Memory B cell (primary cell): ENCODE data around the gene SINHCAF.
A peak's percentile ranks its signal among the peaks of the same experiment; 100 is the strongest.
"Not testable (repeated sequence)": the region's sequence is repeated elsewhere in the genome, so short reads cannot be mapped to it uniquely, and the experiment has no call there.

Experiments
- ATAC-seq: fragments of 150-1000 bp; cut with Tn5 transposase; 2 replicates; pipeline ENCODE4 v1.10.0; 2021; ENCODE audit warnings: low read depth, mild to moderate bottlenecking, moderate library complexity
- DNase-seq, 2 donors: peaks; one replicate each; pipeline ENCODE4 v3.0.0; 2022; ENCODE audit warnings: low spot score in 2 of 2
- H3K27ac Mint-ChIP-seq: one replicate; pipeline ENCODE4 v1.8.0; 2022; ENCODE audit warnings: mild to moderate bottlenecking, moderate library complexity, mixed read lengths
- H3K27me3 Mint-ChIP-seq: one replicate; pipeline ENCODE4 v1.8.0; 2022; ENCODE audit warnings: mixed read lengths
- H3K36me3 Mint-ChIP-seq: one replicate; pipeline ENCODE4 v1.8.0; 2022; ENCODE audit warnings: mild to moderate bottlenecking, mixed read lengths
- H3K4me1 Mint-ChIP-seq: one replicate; pipeline ENCODE4 v1.8.0; 2022; ENCODE audit warnings: mixed read lengths
- H3K4me3 Mint-ChIP-seq: one replicate; pipeline ENCODE4 v1.8.0; 2022; ENCODE audit warnings: mild to moderate bottlenecking, moderate library complexity, mixed read lengths
- H3K9me3 Mint-ChIP-seq: one replicate; pipeline ENCODE4 v1.8.0; 2022; ENCODE audit warnings: mixed read lengths

SINHCAF gene

GRCh38 chr12:31277081-31277480 lies 48.9 kb downstream of the SINHCAF start:
- Mint-ChIP-seq H3K4me1 (no peaks in the 10 kb centered on the region), H3K27ac (peak overlapping the region; percentile 70), H3K27me3 (no peaks in the 10 kb centered on the region), H3K9me3 (no peaks in the 10 kb centered on the region), H3K4me3 (no peak overlapping the region), H3K36me3 (peaks cover 25% of the 10 kb centered on the region)
- DNase-seq (no peak), ATAC-seq (no peak)

DNA sequence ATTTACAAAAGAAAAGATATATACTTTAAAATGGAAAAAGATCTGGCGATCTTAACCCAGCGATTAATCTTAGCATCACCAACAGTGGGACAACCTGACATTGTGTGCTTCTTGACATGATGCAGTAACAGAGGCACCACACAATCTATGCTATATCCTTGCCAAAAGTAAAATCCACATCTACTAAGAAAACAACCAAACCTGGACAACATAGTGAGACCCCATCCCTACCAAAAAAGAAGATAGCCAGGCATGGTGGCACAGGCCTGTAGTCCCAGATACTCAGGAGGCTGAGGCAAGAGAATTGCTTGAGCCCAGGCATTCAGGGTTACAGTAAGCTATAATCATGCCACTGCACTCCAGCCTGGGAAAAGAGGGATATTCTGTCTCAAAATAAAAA lies 50.5 kb downstream of the SINHCAF start:
- no peak overlapping the region for H3K4me3 Mint-ChIP-seq
- no peaks in the 10 kb centered on the region for H3K4me1 Mint-ChIP-seq
- H3K27me3 Mint-ChIP-seq, result no peaks in the 10 kb centered on the region
- H3K36me3 Mint-ChIP-seq, result peaks cover 25% of the 10 kb centered on the region
- ATAC-seq (no peak), DNase-seq (no peak)
- no peak overlapping the region for H3K27ac Mint-ChIP-seq
- H3K9me3 Mint-ChIP-seq, result no peaks in the 10 kb centered on the region

DNA sequence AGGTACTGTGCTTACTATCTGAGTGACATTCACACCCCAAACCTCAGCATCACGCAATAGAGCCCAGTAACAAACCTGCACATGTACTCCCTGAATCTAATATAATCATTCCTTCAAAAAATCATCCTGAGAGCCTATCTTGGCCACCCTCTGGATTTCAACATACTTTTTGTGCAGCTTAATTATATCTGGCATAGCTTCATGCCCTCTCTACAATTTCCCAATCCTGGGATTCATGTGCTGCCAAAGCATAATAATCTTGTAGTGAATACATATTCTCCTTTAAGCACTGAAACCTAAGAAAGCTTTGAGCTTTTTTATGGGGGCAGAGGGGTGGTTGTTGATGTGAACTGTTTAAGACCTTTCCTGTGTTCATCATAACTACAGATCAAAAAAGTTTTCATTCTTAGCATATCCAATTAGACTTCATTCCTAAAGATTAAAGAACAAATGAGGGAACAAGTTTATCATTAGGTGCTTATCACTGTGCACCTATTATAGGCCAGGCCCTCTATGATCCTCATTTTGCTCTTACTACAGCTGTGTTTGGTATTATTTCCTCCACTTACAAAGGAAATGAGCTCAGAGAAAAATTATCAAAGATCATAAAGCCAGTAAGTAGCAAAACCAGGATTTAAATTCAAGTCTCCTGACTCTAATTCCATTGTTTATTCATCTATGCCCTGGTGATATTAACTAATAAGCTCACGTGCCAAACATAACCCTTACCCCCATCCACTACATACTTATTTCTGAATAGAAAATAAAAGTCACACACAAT lies 51.2 kb downstream of the SINHCAF start:
- H3K4me1 Mint-ChIP-seq, result no peaks in the 10 kb centered on the region
- H3K27me3 Mint-ChIP-seq, result no peaks in the 10 kb centered on the region
- H3K9me3 Mint-ChIP-seq, result no peaks in the 10 kb centered on the region
- peak overlapping the region; percentile 79 for H3K27ac Mint-ChIP-seq
- no peak for DNase-seq
- no peak overlapping the region for H3K4me3 Mint-ChIP-seq
- no peak for ATAC-seq
- peaks cover 23% of the 10 kb centered on the region for H3K36me3 Mint-ChIP-seq

DNA sequence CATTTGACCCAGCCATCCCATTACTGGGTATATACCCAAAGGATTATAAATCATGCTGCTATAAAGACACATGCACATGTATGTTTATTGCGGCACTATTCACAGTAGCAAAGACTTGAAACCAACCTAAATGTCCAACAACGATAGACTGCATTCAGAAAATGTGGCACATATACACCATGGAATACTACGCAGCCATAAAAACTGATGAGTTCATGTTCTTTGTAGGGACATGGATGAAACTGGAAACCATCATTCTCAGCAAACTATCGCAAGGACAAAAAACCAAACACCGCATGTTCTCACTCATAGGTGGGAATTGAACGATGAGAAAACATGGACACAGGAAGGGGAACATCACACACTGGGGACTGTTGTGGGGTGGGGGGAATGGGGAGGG lies 52.2 kb downstream of the SINHCAF start:
- H3K4me1 Mint-ChIP-seq, H3K9me3 Mint-ChIP-seq, H3K27me3 Mint-ChIP-seq, H3K4me3 Mint-ChIP-seq, ATAC-seq, DNase-seq: not testable (repeated sequence)
- Mint-ChIP-seq H3K36me3 (peaks cover 23% of the 10 kb centered on the region), H3K27ac (peak overlapping the region; percentile 31)

DNA sequence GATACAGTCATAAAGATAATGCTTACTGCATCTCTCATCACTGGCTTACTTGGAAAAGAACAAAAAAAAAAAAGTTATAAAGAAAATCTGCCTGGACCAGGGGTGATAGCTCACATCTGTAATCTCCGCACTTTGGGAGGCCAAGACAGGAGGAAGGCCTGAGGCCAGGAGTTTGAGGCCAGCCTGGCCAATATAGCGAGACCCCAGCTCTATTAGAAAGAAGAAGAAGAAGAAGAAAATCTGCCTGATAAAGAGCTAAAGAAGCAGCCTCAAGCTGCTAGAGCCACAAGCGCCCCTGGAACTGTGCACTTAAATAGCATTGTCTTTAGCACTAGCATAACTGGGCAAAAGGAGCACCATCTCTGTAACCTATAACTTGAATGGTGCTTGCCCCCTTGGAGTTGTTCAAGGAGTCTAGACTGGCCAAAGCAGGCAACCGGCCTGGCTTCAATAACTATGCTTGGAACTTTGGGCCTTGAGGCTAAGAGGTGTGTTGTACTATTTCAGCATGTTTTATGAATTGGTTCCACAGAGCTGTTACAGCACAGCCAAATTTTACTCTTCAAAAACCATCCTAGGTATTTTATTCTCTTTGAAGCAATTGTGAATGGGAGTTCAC lies 53.2 kb downstream of the SINHCAF start:
- DNase-seq (no peak), ATAC-seq (no peak)
- Mint-ChIP-seq H3K27me3 (no peaks in the 10 kb centered on the region), H3K27ac (no peak overlapping the region), H3K4me1 (no peaks in the 10 kb centered on the region), H3K4me3 (no peak overlapping the region), H3K9me3 (no peaks in the 10 kb centered on the region), H3K36me3 (peaks cover 20% of the 10 kb centered on the region)

- DNase-seq, result no peak
- Mint-ChIP-seq H3K4me1 (no peaks in the 10 kb centered on the region), H3K27ac (no peak overlapping the region), H3K27me3 (no peaks in the 10 kb centered on the region), H3K36me3 (peaks cover 3% of the 10 kb centered on the region), H3K9me3 (no peaks in the 10 kb centered on the region), H3K4me3 (no peak overlapping the region)
- no peak for ATAC-seq
Observed at GRCh38 chr12:31267966-31268365, 58.0 kb downstream of the SINHCAF start.

- no peak overlapping the region for H3K27ac Mint-ChIP-seq
Observed at GRCh38 chr12:31265722-31266121, 60.2 kb downstream of the SINHCAF start.

DNA sequence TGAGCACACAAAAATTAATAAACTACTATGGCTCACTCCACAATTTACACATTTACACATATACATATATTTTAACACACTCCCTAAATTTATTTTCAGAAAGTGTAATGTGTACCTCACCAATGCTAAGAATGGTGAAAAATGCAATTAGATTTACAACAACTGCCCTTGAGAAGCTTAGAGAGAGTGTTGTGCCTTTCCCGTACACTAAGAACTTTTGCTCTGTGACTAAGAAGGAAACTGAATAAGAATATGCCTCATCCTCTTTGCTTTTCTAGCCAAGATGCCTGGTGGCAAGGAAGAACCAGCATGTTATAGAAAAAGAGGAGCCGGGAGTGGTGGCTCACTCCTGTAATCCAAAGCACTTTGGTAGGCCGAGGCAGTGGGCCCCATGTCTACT lies 62.3 kb downstream of the SINHCAF start:
- ATAC-seq (no peak), DNase-seq (no peak)
- Mint-ChIP-seq H3K27me3 (no peaks in the 10 kb centered on the region), H3K4me1 (no peaks in the 10 kb centered on the region), H3K27ac (no peak overlapping the region), H3K4me3 (no peak overlapping the region), H3K9me3 (no peaks in the 10 kb centered on the region), H3K36me3 (no peaks in the 10 kb centered on the region)

More at GRCh38 chr12:31265722-31266121, 60.2 kb downstream of the SINHCAF start:
- Mint-ChIP-seq H3K4me3 (no peak overlapping the region), H3K4me1 (no peaks in the 10 kb centered on the region), H3K9me3 (no peaks in the 10 kb centered on the region), H3K36me3 (peaks cover 3% of the 10 kb centered on the region), H3K27me3 (no peaks in the 10 kb centered on the region)
- ATAC-seq, result no peak
- no peak for DNase-seq

GRCh38 chr12:31261744-31262143 lies 64.2 kb downstream of the SINHCAF start:
- DNase-seq (no peak), ATAC-seq (no peak)
- no peak overlapping the region for H3K4me3 Mint-ChIP-seq
- H3K4me1 Mint-ChIP-seq, result no peaks in the 10 kb centered on the region
- H3K36me3 Mint-ChIP-seq, result no peaks in the 10 kb centered on the region
- H3K27ac Mint-ChIP-seq, result no peak overlapping the region
- no peaks in the 10 kb centered on the region for H3K9me3 Mint-ChIP-seq
- H3K27me3 Mint-ChIP-seq, result no peaks in the 10 kb centered on the region

DNA sequence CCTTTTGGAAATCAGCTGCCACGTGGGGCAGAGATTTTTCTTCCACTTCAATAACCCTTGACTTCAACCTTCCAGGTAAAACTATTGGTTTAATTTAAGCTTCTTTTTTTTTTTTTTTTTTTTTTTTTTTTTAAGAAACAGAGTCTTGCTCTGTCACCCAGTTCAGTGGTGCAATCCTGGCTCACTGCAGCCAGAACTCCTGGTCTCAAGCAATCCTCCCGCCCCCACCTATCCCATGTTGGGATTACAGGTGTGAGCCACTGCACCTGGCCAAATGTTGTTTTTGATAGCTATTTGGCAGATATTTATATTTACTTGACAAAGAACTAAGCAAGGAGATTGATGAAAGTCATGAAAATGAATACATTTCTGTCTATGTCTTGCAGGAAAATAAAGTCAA lies 65.1 kb downstream of the SINHCAF start:
- H3K36me3 Mint-ChIP-seq, result no peaks in the 10 kb centered on the region
- H3K4me1 Mint-ChIP-seq, result peaks cover 3% of the 10 kb centered on the region
- H3K9me3 Mint-ChIP-seq, result no peaks in the 10 kb centered on the region
- no peaks in the 10 kb centered on the region for H3K27me3 Mint-ChIP-seq
- no peak for DNase-seq
- no peak for ATAC-seq
- H3K4me3 Mint-ChIP-seq, result no peak overlapping the region
- no peak overlapping the region for H3K27ac Mint-ChIP-seq

GRCh38 chr12:31259136-31259886 lies 66.6 kb downstream of the SINHCAF start:
- no peak overlapping the region for H3K4me3 Mint-ChIP-seq
- H3K4me1 Mint-ChIP-seq, result peaks cover 4% of the 10 kb centered on the region
- no peak for DNase-seq
- no peak for ATAC-seq
- H3K27ac Mint-ChIP-seq, result no peak overlapping the region
- no peaks in the 10 kb centered on the region for H3K9me3 Mint-ChIP-seq
- no peaks in the 10 kb centered on the region for H3K36me3 Mint-ChIP-seq
- H3K27me3 Mint-ChIP-seq, result no peaks in the 10 kb centered on the region

- DNase-seq (no peak), ATAC-seq (no peak)
- Mint-ChIP-seq H3K9me3 (no peaks in the 10 kb centered on the region), H3K27ac (no peak overlapping the region), H3K27me3 (no peaks in the 10 kb centered on the region), H3K4me3 (no peak overlapping the region), H3K4me1 (peaks cover 5% of the 10 kb centered on the region), H3K36me3 (no peaks in the 10 kb centered on the region)
Observed at GRCh38 chr12:31257784-31258183, 68.2 kb downstream of the SINHCAF start.

GRCh38 chr12:31251707-31252611 lies 74.0 kb downstream of the SINHCAF start:
- H3K9me3 Mint-ChIP-seq, ATAC-seq, DNase-seq, H3K27me3 Mint-ChIP-seq, H3K36me3 Mint-ChIP-seq, H3K4me1 Mint-ChIP-seq, H3K27ac Mint-ChIP-seq: not testable (repeated sequence)
- peak overlapping the region; percentile 85 for H3K4me3 Mint-ChIP-seq
